A549 (cell line): ENCODE measurements around the gene FBXO34.

Experiments used
- EP300 ChIP-seq, 2 experiments: fragments of >200 bp; sonication (Bioruptor Twin); formaldehyde crosslinking; IDR thresholded peaks; 2 replicates in 1 of 2; 3 replicates in 1 of 2; pipeline ENCODE4 v1.6.1; 2016 to 2017
- JUN ChIP-seq, 2 experiments: fragments of >200 bp; sonication (Bioruptor Twin); formaldehyde crosslinking; IDR thresholded peaks; 2 replicates in 1 of 2; 3 replicates in 1 of 2; pipeline ENCODE4 v1.6.1; 2016 to 2017
- MAZ ChIP-seq: fragments of 150-350 bp; IDR thresholded peaks from 2 replicates; pipeline ENCODE4 v1.6.1; 2014; ENCODE audit warnings: antibody characterized with exemption, low read depth, low read length, borderline replicate concordance
- POLR2A ChIP-seq: IDR thresholded peaks from 2 replicates; pipeline ENCODE4 v1.6.1; 2012; ENCODE audit warnings: mild to moderate bottlenecking, low read length
- RCOR1 ChIP-seq: fragments of 150-350 bp; IDR thresholded peaks from 2 replicates; pipeline ENCODE4 v1.6.1; 2014; ENCODE audit warnings: antibody characterized with exemption, low read length, low read depth
- REST ChIP-seq: fragments of 200-600 bp; sonication (generic); IDR thresholded peaks from 2 replicates; pipeline ENCODE4 v1.6.1; 2016; ENCODE audit warnings: antibody characterized with exemption, mild to moderate bottlenecking, moderate library complexity
- SMC3 ChIP-seq: fragments of >200 bp; sonication (Bioruptor Twin); formaldehyde crosslinking; IDR thresholded peaks from 3 replicates; pipeline ENCODE4 v1.6.1; 2018; ENCODE audit warnings: inconsistent platforms
- TF ChIP-seq, protein P1 (sequence below): fragments of >200 bp; sonication (Bioruptor Twin); formaldehyde crosslinking; IDR thresholded peaks from 3 replicates; pipeline ENCODE4 v1.5.1; 2016
- TF ChIP-seq, protein P2 (sequence below): fragments of 250-450 bp; sonication (Bioruptor Pico); IDR thresholded peaks from 2 replicates; pipeline ENCODE4 v1.5.0; 2021; ENCODE audit warnings: mild to moderate bottlenecking, moderate library complexity, borderline replicate concordance
- TF ChIP-seq, protein P3 (sequence below): IDR thresholded peaks from 2 replicates; pipeline ENCODE4 v1.6.1; 2012

GRCh38 chr14:55285048-55285652 lies 13.9 kb downstream of the FBXO34 start:
- TF ChIP-seq RCOR1: no peak
- TF ChIP-seq, protein P1, sequence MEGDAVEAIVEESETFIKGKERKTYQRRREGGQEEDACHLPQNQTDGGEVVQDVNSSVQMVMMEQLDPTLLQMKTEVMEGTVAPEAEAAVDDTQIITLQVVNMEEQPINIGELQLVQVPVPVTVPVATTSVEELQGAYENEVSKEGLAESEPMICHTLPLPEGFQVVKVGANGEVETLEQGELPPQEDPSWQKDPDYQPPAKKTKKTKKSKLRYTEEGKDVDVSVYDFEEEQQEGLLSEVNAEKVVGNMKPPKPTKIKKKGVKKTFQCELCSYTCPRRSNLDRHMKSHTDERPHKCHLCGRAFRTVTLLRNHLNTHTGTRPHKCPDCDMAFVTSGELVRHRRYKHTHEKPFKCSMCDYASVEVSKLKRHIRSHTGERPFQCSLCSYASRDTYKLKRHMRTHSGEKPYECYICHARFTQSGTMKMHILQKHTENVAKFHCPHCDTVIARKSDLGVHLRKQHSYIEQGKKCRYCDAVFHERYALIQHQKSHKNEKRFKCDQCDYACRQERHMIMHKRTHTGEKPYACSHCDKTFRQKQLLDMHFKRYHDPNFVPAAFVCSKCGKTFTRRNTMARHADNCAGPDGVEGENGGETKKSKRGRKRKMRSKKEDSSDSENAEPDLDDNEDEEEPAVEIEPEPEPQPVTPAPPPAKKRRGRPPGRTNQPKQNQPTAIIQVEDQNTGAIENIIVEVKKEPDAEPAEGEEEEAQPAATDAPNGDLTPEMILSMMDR: no peak
- no peak for TF ChIP-seq EP300 (IDR thresholded peaks at IDR 0.05)
- no peak for TF ChIP-seq REST
- TF ChIP-seq, protein P2, sequence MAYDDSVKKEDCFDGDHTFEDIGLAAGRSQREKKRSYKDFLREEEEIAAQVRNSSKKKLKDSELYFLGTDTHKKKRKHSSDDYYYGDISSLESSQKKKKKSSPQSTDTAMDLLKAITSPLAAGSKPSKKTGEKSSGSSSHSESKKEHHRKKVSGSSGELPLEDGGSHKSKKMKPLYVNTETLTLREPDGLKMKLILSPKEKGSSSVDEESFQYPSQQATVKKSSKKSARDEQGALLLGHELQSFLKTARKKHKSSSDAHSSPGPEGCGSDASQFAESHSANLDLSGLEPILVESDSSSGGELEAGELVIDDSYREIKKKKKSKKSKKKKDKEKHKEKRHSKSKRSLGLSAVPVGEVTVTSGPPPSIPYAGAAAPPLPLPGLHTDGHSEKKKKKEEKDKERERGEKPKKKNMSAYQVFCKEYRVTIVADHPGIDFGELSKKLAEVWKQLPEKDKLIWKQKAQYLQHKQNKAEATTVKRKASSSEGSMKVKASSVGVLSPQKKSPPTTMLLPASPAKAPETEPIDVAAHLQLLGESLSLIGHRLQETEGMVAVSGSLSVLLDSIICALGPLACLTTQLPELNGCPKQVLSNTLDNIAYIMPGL (CRISPR knock-in tag): no peak
- no peak for TF ChIP-seq POLR2A
- TF ChIP-seq JUN (IDR thresholded peaks at IDR 0.05): no peak
- no peak for TF ChIP-seq SMC3
- TF ChIP-seq MAZ: no peak
- TF ChIP-seq, protein P3, sequence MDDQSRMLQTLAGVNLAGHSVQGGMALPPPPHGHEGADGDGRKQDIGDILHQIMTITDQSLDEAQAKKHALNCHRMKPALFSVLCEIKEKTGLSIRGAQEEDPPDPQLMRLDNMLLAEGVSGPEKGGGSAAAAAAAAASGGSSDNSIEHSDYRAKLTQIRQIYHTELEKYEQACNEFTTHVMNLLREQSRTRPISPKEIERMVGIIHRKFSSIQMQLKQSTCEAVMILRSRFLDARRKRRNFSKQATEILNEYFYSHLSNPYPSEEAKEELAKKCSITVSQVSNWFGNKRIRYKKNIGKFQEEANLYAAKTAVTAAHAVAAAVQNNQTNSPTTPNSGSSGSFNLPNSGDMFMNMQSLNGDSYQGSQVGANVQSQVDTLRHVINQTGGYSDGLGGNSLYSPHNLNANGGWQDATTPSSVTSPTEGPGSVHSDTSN: no peak
